ENCODE data around the gene SLC23A3.
"Not testable (repeated sequence)": the region's sequence is repeated elsewhere in the genome, so short reads cannot be mapped to it uniquely, and the experiment has no call there.

The SLC23A3 gene

DNA sequence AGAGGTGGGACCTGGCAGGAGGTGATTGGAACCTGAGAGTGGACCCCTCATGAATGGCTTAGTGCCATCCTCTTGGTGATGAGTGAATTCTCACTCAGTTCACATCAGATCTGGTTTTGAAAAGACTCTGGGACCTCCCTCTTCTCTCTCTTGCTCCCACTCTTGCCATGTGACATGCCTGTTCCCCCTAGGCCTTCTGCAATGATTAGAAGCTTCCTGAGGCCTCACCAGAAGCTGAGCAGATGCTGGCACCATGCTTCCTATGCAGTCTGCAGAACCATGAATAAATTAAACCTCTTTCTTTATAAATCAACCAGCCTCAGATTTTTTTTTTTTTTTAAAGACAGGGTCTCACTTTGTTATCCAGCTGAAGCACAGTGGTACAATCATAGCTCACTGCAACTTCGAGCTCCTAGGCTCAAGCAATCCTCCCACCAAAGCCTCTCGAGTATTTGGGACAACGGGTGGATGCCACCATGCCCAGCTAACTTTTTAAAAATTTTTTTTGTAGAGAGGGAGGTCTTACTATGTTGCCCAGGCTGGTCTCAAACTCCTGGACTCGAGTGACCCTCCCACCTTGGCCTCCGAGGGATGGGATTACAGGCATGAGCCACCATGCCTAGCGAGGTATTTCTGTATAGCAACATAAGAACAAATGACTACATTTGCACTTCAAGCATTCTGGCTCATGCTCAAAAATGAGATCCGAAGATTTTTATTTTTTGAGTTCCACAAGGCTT, 34.8 kb upstream of the SLC23A3 start:
- DNase-seq: no peak

DNA sequence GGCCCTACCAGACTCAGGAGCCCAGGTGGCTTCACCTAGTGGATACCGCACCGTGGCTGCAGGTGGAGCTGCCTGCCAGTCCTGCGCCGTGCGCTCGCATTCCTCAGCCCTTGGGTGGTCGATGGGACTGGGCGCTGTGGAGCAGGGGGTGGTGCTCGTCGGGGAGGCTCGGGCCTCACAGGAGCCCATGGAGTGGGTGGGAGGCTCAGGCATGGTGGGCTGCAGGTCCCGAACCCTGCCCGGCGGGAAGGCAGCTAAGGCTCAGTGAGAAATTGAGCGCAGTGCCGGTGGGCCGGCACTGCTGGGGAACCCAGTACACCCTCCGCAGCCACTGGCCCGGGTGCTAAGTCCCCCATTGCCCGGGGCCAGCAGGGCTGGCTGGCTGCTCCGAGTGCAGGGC, 31.5 kb upstream of the SLC23A3 start:
- not testable (repeated sequence) for DNase-seq

DNA sequence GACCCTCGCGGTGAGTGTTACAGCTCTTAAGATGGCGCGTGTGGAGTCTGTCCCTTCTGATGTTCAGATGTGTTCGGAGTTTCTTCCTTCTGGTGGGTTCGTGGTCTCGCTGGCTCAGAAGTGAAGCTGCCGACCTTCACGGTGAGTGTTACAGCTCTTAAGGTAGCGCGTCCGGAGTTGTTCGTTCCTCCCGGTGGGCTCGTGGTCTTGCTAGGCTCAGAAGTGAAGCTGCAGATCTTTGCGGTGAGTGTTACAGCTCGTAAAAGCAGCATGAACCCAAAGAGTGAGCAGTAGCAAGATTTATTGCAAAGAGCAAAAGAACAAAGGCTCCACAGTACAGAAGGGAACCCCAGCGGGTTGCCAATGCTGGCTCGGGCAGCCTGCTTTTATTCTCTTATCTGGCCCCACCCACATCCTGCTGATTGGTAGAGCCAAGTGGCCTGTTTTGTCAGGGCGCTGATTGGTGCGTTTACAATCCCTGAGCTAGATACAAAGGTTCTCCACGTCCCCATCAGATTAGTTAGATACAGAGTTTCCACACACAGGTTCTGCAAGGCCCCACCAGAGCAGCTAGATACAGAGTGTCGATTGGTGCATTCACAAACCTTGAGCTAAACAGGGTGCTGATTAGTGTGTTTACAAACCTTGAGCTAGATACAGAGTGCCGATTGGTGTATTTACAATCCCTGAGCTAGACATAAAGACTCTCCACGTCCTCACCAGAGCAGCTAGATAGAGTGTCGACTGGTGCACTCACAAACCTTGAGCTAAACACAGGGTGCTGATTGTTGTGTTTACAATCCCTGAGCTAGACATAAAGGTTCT, 30.9 kb upstream of the SLC23A3 start:
- not testable (repeated sequence) for DNase-seq

DNA sequence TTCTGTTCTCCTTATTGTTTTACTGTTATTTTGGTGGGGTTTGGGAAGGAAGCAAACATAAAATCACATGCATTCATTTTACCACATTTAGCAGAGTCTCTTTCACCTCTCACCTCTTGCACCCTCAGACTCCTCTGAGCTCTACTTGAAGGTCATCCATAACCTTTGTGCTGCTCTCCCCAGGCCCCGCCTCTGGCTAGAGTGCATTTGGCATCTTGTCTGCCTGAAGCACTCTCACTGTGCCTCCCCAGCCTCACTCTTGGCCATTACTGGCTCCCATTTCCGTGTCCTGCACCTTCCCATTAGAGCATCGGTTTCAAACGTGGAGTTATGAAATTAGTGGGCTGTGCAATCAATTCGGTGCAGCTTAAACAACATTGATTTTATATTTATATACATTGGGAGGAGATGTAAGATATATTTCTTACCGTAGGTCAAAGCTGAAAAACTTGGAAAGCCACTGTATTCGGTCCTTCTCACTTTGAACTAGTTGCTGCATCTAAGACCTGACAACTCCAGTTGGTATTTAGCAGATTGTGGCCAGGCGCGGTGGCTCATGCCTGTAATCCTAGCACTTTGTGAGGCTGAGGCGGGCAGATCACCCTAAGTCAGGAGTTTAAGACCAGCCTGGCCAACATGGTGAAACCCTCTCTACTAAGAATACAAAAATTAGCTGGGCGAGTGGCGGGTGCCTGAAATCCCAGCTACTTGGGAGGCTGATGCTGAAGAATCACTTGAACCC, 29.8 kb upstream of the SLC23A3 start:
- DNase-seq: no peak

DNA sequence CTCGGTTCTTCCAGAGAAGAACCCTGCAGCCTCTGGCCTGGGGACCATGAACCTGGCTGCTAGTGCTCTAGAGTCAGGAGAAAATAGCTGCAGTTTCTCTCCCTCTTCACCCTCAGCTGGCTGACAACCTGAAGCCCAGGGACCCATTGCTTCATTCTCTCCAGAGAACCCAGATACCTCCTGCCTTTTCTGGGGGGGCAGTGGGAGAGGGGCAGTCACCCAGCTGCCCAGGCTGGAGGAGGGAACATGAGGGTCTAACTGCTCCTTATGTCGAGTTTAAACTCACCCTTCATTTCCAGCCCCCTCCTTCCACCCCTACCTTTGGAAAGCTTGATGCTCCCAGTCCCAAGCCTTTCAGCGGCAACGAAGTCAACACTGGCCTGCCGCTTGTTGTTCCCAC, 29.1 kb upstream of the SLC23A3 start:
- DNase-seq: no peak

DNA sequence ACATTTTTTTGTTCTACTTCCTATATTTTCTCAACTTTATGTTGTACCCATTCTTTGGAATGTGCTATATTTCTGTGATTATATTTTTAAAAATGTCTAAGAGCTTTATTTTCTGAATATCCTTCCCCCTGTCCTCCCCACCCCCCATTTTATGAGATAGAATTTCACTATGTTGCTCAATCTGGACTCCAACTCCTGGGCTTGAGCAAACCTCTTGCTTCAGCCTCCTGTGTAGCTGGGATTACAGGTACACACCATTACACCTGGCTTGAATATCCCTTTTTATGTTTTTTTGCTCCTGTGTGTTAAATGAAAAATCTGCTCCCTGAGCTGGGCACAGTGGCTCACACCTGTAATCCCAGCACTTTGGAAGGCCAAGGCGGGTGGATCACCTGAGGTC, 27.6 kb upstream of the SLC23A3 start:
- no peak for DNase-seq

DNA sequence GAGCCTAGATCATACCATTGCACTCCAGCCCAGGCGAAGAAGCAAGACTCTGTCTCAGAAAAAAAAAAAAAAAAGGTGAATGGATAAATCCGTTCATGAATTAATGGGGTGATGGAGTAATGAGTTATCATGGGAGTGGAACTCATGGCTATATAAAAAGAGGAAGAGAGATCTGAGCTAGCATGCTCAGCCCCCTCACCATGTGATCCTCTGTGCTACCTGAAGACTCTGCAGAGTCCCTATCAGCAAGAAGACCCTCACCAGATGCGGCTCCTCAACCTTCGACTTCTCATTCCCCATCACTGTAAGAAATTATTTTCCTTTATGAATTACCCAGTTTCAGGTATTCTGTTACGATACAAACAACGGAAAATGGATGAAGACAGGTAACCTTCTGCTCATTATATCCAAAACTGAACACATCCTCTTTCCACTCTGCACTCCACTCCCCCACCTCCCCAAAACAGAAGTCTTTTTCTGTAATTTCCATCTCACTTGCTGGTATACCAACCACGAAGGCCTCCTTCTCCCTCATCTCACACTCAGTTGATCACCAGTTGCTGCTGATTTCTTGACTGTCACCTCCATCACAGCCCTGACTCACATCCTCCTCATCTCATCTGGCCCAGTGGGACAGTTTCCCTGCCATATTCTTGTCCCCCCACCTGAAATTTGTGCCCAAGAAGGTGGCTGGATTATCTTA, 17.1 kb upstream of the SLC23A3 start:
- DNase-seq: no peak

DNA sequence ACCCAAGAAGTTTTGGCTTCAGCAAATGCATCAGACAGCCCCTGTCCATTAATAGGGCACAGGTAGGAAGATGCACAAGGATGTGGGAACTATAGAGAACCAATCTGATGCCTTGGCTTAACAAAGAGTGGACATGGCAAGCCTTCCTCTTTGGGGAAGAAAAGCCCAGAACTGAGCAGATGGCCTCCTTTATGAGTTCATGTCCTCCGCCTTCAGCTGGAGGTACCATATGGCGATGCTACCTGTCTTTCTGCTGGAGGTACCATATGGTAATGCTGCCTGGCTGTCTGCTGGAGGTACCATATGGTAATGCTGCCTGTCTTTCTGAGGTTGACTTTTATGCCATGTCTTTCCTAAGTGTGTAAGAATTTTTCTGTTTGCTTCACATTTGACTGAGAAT, 14.3 kb upstream of the SLC23A3 start:
- DNase-seq: peak; percentile 13 to 76

DNA sequence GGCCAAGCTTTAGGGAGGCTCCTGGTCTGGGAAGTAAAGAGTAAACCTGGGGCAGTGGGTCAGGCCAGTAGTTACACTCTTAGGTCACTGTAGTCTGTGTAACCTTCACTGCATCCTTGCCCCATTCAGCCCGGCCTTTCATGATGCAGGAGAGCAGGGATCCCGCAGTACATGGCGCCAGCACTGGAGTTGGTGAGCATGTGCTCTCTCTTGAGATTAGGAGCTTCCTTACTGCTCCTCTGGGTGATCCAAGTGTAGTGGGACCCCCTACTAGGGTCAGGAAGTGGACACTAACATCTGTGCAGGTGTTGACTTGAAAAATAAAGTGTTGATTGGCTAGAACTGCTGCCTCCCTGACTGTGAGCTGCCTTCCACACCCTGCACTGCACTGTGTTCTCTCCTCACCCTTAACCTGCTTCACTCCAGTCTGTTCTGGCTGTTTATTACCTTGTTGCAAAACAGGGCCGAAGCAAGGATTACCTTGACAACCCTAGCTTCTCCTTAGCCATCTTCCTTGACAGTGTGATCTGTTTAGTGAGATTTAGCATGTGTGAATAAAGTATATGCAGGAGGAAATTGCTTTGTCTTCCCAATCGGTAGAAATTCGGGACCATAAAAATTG, 13.4 kb upstream of the SLC23A3 start:
- DNase-seq: no peak

DNA sequence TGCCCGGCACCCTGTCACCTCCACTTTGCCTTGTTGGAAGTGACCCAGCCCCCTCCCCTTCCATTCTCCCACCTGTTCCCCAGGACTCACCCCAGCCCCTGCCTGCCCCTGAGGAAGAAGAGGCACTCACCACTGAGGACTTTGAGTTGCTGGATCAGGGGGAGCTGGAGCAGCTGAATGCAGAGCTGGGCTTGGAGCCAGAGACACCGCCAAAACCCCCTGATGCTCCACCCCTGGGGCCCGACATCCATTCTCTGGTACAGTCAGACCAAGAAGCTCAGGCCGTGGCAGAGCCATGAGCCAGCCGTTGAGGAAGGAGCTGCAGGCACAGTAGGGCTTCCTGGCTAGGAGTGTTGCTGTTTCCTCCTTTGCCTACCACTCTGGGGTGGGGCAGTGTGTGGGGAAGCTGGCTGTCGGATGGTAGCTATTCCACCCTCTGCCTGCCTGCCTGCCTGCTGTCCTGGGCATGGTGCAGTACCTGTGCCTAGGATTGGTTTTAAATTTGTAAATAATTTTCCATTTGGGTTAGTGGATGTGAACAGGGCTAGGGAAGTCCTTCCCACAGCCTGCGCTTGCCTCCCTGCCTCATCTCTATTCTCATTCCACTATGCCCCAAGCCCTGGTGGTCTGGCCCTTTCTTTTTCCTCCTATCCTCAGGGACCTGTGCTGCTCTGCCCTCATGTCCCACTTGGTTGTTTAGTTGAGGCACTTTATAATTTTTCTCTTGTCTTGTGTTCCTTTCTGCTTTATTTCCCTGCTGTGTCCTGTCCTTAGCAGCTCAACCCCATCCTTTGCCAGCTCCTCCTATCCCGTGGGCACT, 12.7 kb upstream of the SLC23A3 start:
- no peak for DNase-seq

DNA sequence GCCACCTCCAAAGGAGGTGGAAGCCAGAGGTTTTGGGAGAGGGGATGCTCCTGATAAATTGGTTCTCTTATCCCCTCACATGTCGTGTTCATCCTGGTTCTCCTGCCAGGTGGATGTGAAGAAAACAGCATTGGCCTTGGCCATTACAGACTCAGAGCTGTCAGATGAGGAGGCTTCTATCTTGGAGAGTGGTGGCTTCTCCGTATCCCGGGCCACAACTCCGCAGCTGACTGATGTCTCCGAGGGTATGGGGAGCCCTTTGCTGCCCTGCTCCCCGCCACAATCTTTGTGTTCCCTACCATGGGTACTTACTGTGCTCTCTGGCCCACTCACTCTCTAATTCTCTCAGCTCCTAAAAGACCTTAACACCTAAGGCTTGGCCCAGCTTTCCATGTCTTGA, 11.7 kb upstream of the SLC23A3 start:
- no peak for DNase-seq

DNA sequence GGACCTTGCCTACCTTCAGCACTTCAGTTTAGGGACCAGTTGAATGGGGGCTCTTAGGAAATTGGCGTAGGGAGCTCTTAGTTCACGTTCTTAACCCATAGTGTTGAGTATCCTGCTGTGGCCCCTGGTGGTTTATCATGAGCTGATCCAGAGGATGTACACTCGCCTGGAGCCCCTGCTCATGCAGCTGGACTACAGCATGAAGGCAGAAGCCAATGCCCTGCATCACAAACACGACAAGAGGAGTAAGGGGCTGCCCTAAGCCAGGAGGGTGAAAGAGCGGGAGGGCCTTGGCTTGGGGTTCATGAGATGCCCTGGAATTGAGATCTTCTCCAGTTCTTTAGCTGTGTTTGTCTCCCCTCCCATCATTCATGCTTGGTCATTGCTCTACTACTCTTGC, 11.1 kb upstream of the SLC23A3 start:
- DNase-seq: no peak

DNA sequence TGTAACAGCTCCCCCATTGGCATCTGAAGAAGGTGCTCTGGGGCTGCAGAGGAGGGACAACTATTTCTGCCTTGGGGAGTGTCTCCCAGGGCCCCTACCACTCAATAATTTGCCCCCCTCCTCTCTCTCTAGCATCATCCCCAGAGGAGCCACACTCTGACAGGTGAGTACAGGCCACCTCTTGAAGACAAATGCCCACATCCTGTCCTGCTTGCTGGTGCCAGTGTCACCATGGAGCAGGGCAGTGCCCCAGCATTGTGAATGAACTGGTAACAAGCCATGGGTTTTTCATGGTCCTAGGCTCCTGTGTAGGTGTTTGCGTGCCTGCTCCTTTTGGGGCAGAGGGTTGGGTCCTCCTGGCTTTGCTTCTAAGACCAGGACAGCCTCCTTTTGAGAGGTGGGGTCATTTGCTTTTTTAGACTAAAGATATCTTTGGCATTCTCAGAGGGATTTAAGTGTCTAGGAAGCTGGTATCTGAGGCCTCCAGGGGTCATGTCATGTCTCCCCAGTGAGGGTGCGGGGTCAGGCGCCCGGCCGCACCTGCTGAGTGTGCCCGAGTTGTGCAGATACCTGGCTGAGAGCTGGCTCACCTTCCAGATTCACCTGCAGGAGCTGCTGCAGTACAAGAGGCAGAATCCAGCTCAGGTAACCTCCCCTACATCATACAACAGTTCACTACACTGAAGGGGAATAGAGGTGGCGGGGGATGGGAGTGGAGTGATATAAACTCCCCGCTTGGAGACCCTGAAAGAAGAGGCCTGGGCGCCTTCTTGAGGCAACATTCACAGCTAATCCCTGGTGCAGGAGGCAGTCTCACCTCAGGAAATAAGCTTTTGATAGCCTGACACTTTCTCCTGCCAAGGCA, 10.0 kb upstream of the SLC23A3 start:
- DNase-seq: no peak

DNA sequence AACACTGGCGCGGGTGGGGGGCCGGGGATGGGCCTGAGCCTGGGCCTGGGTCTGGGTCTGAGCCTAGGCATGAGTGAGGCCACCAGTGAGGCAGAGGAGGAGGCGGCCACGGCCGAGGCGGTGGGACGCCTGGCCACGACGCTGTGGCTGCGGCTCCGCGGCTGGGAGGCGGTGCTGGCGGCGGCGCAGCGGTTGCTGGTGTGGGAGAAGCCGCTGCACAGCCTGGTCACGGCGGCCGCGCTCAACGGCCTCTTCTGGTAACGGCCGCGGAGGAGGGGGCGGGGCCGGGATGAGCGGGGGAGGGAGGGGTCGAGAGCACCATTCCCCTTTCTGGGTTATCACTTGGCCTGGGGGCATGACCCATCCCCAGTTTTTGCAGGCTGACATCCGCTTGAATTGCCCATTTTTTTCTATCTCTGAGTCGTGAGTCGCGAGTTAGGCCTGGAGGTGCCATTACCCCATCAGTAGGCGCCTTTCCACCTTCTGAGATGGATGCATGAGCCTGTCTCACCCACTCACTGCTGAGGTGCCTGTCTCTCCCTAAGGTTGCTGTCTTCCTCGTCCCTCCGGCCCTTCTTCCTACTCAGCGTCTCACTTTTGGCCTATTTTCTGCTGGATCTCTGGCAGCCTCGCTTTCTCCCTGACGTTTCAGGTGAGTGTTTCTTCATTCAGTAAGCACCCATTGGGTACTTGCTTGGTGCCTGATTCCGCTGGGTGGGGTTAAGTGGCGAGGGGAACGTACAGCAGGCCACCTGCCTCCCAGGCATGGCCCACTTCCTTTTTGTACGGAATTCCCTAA, 8.7 kb upstream of the SLC23A3 start:
- DNase-seq: no peak

DNA sequence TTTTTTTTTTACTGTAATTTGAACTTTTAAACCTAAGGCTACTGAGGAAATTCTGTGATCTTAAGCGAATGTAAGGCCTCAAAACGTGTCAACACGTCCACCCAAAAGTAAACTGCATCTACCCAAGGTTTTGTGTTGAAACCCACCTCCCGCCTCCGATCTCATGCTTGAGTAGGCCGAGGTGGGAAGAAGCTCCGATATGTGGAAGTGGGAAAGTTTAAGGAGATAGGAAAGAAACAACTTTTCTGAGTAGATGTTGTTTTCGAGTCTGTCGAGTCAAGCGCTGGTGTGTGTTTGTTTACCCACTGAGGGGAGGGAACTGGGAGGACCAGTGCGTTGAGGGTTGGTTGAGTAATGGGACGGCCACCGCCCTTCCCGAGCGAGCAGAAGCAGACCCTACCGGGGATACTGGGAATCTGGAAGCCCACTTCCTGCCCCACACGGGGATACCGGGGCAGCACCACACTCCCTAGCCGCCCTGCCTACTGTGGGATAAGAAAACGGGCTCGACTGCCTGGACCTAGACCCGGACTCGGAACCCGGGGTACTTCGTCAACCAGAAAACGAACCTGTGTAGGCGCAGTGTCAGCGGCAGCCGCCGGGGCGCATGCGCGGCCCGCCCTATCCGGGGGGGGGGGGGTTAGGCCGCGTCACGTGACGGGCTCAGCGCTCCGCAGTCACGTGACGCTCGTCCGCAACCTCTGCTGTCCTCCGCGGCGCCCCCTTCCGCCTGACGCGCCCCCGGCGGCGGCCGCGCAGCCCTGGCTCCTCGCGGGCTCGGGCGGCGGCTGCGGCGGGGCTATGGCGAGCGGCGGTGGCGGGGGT, 7.9 kb upstream of the SLC23A3 start, which contains the start of gene RETREG2:
Gene RETREG2, plus strand, starts transcription at position 724 of the 825 bp plus-strand sequence. Its CDS starts 78 bp downstream, at position 802.
- peak in 1 of 2 experiments; percentile 24 for DNase-seq

DNA sequence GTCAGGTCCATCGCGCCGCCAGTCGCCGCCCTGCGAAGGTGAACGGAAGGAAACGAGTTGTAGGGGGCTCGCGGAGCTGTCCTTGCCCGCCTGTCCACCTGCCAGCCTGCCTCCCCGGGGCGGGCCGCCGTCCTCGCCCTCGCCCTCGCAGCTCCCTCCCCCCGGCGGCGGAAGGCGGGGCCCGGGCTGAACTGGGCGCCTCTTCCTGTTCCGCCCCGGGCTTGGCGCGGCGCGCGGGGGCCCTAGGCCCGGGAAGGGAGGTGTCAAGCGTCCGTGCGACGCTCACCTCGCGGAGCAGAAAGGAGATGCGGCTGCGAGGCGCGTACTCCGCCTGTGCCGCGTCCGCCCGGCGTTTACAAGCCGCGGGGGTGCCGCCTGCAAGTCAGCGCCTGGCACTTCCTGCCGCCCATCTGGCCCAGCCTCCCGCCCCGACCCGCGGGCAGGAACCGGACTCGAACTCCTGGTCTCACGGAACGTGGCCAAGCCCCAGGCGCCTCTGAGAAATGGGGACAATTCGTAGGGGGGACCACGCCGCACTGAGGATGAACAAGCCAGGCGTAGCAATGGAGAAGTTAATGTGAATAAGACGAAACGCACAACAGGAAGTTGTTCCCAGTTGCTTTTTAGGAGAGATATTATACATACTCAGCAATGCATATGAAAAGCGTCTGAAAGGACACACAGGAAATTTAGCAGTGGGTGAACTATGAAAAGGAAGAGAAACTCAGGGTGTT, 7.2 kb upstream of the SLC23A3 start, which contains the start of gene CNPPD1:
Gene CNPPD1, minus strand, starts transcription at position 108 of the 734 bp plus-strand sequence. Its CDS starts 97 bp downstream, at position 11.
- peak in 1 of 2 experiments; percentile 29 for DNase-seq

All from cerebellar nuclear complex (tissue), 1 donor.